HG03139 (cell line): Measurements from ENCODE around the gene BTBD17.

Experiments used
- ATAC-seq: cut with Tn5 transposase; IDR thresholded peaks from one replicate; pipeline ENCODE4 v1.9.1; 2021; ENCODE audit not compliant: unreplicated experiment

Gene BTBD17

DNA sequence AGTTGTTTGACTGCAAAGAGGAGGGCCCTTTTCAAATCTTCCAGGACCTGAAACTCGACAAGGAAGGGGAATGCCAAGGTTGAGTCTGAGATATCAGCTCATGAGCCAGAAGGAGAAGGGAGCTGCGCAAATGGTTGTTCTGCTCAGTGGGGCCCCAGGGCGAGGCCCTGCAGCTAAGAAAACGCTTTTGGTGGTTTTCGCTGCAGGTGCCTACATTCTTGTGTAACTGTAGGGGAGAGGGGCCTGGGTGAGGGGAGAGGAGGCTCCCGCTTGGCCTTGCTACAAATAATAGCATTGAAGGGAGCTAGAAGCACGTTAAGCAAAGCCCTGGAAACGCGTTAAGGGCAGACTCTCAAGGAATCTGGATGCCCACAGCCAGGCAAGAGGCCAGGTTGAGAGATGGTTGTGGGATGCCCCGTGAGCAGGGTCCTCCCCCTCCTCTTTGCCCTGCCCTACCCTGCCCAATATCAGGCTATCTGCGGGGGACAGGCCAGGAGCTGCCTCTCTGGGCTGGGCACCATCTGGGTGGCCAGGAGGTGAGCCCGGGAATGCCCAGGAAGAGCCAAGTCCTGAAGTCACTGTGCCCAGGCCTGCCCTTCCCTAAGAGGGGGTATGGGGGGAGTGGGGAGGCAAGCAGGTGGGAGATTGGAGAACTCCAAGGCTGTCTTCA lies 27.6 kb upstream of the BTBD17 start:
- no peak for ATAC-seq

DNA sequence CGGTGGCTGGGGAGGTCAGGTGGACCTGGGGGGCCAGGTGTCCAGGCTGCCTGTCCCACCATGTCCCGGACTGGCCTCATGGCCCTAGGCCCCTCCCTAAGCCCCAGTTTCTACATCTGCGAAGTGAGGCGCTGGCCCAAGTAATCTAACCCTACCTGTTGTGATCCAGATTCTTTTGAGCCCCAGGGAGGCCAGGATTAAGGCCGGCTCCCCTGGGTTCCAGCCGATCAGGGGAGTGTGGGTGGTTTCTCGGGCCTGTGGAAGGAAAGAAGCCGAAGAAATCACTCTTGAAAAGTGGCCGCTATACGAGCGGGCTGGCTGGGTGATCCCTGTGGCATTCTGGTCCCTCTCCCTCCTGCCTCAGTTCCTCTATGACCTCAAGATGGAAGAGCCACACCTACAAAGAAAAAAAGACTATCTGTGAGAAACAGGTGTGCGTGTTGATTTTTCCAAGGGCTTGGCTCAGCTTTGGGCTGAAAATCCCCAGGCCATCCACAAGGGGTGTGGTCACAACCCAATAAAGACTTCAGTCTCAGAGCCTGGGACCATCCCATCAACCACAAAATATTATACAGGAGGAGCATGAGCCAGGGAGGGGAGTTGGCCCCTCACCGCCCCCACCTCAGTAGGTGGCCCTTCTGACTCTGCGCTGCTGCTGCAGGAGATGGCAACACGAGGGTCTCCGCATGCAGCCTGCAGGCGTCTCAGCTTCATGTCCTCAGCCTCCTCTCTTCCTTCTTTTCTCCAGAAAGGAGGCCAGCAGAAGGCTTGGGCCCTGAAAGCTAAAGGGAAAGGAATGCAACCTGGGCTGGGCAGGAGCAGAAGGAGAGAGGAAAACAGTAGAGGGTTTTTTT lies 25.9 kb upstream of the BTBD17 start:
- no peak for ATAC-seq

DNA sequence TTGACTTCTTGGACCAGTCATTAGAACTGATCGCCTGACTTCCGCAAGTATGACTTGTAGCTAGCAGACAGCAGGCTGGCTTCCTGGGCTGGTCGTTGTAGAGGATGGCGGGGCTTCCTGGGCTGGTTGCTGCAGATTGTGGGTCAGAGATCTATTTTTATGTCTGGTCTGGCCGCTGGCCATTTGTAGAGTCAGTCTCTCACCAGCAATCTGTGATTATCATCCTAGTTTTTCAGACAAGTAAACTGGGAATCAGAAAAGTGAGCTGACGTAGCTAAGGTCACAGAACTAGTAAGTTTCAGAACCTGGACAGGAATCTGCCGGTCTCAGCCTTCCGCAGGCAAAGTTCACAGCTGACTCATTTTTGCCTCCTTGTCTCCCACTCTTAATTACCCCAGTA lies 24.7 kb upstream of the BTBD17 start:
- ATAC-seq = no peak

DNA sequence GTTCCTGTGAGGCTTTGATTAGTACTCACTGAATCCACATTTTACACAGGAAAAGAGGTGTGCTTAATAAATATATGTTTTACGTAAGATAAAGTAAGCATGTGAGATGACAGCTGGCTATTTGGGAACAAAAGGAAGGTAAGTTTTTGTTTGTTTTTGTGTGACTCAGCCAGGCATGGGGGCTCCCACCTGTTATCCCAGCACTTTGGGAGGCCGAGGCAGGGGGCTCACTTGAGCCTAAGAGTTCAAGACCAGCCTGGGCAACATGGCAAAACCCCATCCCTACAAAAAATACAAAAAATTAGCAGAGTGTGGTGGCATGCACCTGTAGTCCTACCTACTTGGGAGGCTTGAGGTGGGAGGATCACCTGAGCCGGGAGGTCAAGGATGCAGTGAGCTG lies 23.5 kb upstream of the BTBD17 start:
- ATAC-seq = no peak

DNA sequence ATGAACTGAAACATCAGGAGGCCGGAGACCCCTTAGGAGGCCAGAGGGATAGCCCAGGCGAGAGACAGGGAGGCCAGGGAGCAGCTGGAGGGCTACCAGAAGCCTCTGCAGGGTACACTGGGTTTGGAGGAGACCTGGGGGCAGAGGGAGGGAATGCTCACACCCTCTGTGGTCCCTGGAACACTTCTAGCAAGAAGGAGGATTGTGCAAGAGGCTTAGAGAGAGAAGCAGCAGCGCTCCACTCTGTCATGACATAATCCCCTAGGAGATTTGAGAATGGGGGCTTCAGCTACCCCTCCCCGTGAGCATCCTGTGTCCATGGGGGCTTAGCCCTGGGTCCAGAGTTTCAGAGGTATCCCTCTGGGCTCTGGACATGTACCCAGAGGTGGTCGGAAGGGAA lies 21.5 kb upstream of the BTBD17 start:
- ATAC-seq = no peak

DNA sequence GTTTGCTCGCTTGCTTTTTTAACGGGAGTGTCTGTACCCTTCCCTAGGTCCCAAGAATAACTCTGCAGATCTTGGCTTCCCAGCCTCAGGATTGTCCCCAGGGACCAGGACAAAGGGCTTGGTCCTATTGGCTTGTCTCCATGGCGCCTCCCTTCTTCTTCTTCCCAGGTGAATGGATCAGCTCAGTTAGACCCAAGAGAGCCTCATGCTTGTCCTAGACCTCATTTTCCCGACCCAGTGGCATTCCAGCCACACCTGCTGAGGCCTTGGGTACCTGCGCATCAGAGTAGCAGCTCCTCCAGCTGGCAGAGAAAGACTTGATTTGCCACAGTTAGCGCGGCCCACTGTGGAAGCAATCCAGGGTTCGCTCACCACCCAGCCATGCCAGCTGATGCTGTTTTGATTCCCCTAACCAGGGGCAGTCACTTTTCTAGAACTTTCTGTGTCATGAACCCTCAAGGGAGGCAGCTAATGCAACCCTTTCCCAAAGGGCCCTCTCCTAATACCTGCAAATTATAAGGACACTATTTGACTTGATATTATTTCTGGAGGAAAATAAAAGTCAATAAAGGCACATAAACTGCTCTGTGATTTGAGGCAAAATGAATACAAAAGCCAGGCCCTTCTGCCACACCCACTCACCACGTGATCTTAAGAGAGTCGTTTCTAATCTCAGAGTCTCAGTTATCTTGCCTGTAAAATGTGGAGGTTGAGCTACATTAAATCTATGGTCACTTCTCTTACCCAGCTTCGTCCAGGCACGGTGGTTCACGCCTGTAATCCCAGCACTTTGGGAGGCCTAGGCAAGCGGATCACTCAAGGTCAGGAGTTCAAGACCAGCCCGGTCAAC lies 19.5 kb upstream of the BTBD17 start:
- no peak for ATAC-seq

DNA sequence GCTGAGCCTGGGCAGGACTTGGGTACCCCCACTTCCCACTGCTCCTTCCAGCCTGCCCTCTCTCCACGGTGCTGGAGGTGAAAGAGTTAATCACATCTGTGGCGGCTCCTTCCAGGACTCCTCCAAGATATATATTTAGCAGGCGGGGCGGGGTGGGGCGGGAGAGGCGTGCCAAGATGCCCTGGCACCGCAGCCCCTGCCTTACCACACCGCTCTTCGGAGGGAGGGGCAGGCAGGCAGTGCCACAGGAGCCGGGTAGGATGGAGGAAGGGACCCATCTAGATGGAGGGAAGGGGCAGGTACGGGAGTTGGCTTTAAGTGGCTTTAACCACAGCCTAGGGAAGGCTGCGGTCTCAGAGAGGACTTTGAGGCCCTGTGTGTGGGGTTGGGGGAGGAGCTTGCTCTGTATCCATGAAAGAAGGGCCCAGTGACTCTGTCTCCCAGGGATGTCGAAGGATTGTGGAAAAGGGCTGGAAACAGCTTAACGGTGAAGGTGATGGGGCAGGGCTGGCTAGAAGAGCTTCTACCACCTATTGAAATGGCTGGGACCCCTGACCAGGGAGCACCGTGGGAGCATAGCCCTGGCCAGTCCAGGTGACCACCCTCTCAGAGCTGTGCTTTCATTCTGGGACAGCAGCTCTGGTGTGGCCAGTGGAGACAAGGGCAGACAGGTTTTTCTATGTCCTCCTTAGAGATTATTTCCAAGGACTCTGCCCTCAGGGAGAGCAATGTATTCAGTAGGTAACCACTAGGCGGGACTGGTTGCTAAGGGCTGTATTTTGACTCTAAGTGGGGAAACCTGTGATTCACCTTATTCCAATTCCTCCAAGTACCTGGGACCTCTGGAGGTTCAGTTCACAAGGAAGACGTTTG lies 18.7 kb upstream of the BTBD17 start:
- ATAC-seq = no peak

DNA sequence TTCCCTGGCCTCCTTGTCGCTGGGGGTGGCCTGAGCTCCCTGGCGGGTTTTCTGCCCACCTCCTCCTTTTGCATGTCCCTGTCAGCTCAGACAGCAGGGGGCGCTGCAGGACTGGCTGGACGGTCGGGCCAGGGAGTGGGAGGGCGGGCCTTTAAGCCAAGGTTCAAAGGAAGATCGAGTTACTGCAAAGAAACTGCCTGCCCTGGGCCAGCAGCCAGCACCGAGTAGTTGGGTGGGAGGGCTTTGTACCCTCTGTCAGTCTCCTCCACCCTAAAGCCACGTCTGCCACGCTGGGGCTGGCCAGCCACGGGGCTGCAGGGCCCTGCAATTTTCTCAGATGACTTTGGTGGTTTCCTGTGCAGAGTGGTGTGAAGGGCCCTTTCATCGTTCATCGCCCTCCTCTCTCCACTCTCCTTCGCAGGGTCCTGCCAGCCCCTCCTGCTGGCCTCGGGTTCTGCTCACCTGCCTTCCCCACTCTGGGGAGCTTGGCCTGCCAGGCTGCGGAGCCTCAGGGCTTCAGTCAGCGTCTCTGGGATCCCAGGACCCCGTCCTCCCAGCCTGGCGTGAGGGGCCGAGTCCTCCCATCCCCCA lies 17.9 kb upstream of the BTBD17 start:
- peak; percentile 60 for ATAC-seq

DNA sequence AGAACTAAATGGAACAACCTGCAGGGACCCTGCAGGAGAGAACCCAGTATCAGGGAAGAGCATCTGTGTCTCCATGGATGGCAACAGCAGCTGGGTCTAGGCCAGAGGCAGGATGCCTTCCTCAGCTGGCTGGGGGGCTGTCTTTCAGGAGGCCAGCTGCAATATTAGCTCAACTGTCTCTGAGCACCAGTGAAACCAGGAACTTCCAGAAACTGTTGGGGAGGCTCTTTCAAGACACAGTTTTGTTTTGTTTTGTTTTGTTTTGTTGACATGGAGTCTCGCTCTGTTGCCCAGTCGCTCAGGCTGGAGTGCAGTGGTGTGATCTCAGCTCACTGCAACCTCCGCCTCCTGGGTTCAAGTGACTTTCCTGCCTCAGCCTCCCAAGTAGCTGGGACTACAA lies 13.2 kb upstream of the BTBD17 start:
- no peak for ATAC-seq

DNA sequence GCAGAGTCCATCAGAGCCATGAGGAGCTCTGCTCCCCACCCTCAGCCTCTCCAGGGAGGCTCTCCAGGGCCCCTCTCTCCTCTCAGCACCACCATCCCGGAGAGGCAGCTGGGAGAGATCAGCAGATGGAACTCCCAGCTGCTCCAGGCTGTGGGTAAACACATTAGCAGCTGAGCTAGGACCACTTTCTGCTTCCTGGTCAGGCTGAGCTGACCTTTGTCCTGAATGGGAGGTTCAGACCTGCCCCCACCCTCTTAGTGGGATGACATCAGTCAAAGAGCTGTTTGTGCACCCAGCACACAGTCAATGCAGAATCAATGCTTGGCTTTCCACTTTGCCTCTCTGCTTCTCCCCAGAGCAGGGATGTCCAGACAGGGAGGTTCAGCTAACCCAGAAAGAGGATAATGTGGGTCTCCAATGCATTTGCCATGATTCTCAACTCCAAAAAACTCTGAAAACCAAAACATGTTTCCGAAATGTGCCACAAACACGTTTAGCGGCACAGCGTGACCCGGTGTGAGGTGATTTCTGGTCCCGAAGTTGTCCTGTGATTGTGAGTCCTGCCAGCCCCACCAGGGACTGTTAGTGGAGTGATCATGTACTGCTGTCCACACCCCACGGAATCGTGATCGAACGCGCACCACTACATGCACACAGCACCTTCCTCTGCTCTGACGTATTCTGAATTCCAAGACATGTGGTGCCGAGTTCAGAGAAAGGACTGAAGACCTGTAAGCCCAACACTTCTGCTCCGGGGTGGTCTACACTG lies 12.4 kb upstream of the BTBD17 start:
- ATAC-seq = no peak

DNA sequence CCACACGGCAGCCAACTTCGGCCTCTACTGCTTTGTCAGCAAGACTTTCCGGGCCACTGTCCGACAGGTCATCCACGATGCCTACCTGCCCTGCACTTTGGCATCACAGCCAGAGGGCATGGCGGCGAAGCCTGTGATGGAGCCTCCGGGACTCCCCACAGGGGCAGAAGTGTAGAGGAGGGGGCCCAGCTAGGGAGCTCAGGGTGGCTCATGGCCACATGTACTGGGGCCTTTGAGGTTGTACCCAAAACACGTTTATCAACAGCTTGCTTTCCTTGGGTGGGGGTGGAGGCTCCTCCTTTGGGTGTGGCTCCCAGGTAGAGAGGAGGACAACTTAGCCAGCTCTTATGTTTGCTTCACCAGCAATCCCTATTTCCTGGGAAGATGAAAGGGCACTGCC lies 10.8 kb upstream of the BTBD17 start:
- ATAC-seq = no peak

DNA sequence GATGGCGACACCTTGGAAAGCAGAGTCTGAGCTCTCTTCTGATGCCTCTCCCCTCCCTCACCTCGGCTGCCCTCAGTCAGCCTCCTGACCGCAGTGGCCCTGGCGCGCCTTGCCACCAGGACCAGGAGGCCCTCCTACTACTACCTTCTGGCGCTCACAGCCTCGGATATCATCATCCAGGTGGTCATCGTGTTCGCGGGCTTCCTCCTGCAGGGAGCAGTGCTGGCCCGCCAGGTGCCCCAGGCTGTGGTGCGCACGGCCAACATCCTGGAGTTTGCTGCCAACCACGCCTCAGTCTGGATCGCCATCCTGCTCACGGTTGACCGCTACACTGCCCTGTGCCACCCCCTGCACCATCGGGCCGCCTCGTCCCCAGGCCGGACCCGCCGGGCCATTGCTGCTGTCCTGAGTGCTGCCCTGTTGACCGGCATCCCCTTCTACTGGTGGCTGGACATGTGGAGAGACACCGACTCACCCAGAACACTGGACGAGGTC lies 10.0 kb upstream of the BTBD17 start:
- no peak for ATAC-seq

DNA sequence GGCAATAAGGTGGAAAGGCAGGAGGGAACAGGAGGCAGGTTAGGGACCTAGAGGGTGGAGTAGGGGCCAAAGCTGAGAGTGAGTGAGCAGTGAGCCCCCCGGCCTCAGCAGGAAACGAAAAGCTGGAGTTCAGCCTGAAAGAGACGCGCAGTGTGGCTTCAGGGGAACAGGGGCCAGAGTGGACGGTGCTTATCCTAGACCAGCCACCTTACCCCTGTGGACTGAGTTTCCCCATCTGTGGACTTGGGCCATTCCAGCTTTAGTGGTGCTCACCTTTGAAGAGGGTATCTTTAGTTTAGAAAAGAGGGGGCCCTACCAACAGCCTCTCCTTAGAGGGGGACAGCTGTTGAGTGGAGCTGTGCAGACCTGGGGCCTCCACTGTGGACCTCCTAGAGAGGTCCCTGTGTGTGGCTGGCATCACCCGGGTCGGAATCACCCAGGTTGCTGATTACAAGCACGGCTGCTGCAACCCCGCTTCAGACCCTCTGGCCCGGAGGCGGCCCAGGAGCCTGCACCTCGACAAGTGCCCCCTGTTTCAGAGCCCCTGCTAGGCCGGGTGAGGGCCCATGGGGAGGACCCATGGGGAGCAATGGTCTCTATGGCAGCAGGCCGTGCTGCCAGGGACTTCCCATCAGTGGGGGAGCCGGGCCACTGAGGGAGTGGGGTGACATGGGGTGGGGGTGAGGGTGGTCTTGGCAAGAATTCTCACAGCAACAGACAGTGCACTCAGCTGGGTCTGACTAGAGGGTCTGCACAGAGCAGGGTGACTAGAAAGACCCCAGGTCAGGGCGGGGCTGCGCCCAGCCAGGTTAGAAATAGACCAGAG lies 8.2 kb upstream of the BTBD17 start:
- ATAC-seq = no peak

DNA sequence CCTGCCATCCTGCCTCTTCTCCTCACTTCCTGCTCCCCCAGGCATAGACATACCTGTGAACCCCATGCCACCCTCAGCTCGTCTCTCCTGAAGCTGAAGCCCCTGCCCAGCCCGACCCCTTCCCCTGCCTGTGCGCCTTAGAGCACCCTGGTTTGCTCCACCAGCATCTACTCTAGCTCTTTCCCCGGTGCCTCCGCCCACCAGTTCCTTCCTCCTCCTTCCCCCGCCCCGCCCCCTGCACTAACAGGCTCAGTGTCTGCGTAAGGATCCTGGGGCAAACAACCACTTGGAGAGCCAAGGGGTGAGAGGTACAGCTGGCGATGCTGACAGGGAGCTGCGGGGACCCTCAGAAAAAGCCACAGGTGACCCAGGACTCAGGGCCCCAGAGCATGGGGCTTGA lies 7.6 kb upstream of the BTBD17 start:
- ATAC-seq = no peak

DNA sequence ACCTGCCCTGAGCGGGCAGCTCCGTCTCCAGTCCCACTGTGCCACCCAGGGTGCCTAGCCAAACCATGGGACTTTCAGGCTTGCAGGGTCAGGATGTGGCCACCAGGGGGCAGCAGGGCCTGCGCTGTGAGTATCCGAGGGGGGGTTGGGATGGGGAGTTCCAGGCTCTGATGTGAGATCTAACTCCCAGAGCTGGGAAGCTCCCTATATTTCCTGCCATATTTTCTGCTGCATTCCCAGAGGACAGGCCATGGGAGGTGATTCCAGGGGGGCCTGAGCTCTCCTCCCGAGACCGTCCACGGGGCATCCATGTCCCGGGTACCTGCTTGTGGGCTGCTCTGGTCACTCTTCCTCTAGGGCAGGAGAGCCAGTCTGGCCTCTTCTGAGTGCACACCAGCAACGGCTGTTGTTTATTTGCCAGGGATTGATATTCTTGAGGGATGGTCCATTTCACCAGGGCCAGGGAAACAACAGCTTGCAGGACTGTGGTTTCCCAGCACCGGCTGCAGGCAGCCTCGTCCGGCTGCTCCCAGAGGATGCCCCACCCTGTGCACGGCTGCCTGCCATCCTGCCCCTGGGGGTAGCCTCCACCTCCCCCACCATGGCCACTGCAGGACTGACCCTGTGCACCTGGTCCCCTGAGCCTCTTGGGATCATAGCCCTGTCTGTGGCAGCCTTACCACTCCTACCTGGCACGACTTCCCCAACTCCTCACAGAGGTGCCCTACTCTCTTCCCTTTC lies 6.8 kb upstream of the BTBD17 start:
- no peak for ATAC-seq

DNA sequence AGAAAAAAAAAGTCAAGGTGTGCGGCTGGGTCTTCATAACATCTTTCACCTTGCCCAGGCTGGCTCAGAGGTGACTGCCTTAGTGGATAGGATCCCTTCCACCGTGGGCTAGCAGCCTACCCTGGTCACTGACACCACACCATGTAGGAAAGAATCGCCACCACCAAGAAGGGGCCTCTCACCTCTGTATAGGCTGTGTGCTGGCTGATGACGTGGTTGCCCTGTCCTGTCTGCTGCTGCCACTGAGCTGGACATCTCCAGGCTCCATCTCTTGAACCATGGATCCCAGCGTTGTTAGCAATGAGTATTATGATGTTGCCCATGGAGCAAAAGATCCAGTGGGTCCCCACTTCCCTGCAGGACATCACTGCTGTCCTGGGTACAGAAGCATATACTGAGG lies 5.5 kb upstream of the BTBD17 start, which contains the start of gene GPR142:
TSS of gene GPR142 (plus strand) at position 301 of the 400 bp plus-strand sequence. CDS start 2,035 bp downstream, outside the sequence.
- ATAC-seq = no peak

DNA sequence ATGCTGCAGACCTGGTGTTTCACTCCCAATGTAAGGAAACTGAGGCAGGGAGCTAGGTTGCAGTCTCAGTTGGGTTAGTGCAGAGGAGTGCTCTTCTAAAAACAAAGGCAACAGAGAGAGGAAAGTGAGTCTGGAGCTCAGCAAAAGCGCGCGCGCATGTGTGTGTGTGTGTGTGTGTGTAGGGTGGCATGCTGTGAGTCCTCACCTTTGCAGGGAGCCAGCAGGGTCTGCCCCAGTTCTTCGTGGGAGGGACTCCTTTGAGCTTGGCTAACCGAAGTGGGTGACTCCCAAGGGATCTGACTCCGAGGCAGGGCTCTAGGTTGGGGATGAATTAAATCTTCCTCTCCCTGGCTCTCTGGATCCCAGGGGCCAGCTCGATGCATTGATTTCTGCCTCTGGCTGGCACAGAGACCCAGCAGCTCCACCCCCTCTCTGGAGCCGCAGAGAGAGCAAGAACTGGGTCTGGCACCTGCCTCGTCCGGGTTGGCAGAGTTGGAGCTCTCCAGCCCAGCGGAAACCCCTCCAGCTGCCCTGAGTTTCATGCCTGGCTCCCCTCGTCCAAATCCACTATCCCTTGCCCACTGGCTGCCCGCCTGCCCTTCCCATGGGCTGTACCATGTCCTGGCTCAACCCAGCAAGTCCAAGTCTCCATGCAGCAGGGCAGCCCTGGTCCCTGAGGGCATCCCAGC lies 1.3 kb upstream of the BTBD17 start:
- no peak for ATAC-seq
